ENCODE data around the gene C4A.

DNA sequence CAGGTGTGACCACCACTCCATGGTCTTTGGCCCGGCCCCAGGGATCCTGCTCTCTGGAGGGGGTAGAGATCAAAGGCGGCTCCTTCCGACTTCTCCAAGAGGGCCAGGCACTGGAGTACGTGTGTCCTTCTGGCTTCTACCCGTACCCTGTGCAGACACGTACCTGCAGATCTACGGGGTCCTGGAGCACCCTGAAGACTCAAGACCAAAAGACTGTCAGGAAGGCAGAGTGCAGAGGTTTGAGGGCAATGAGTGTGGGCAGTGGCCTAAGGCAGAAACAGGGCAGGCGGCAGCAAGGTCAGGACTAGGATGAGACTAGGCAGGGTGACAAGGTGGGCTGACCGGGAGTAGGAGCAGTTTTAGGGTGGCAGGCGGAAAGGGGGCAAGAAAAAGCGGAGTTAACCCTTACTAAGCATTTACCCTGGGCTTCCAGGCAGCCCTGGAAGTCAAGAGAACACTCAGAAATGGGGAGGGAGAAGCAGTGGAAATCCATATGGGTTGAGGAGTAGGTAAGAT is 35.4 kb upstream of the C4A start:
- TF ChIP-seq ZNF274 (IDR thresholded peaks at IDR 0.05; ENCODE audit: low read depth, low read length) (no peak), YY1 (IDR thresholded peaks at IDR 0.05; ENCODE audit: insufficient read depth, insufficient read length) (no peak)
